OCI-LY7 (cell line): Measurements from ENCODE around the gene PSAP. TPM values are rescaled to one million over a fixed set of nuclear protein-coding genes. Genes with fewer than 3 reads are reported as not detected.

Experiments used
- BruUV-seq: library from RNA; stranded (reverse); fragments of 400-500 nt; replicated peaks from 2 replicates; lab custom pipeline; 2021; lab: Mats Ljungman, UMichigan
- CTCF ChIA-PET: fragments of 300-600 bp; sonication (Branson Sonifier 250); formaldehyde crosslinking; loops from one replicate; lab custom pipeline; 2022; ENCODE audit warnings: antibody characterized with exemption; ENCODE audit not compliant: unreplicated experiment; lab: Charles Lee
- POLR2A ChIA-PET: fragments of 300-600 bp; sonication (Branson Sonifier 250); formaldehyde crosslinking; loops from one replicate; lab custom pipeline; 2022; ENCODE audit warnings: antibody characterized with exemption; lab: Charles Lee
- DNase-seq: peaks from one replicate; pipeline ENCODE4 v3.0.0-alpha.2; 2015; ENCODE audit warnings: low spot score
- H2AFZ ChIP-seq: fragments of 200-600 bp; sonication (generic), shearing (Covaris generic); 2 replicates; pipeline ENCODE4 v1.6.1; 2014; ENCODE audit warnings: mild to moderate bottlenecking, antibody characterized with exemption, low read length, moderate library complexity
- H3K27ac ChIP-seq: fragments of 200-600 bp; sonication (generic); 2 replicates; pipeline ENCODE4 v1.5.1; 2014; ENCODE audit warnings: mixed run types, low read depth, mild to moderate bottlenecking, moderate library complexity, low read length, inconsistent platforms; ENCODE audit not compliant: poor library complexity, severe bottlenecking
- H3K36me3 ChIP-seq: fragments of 200-600 bp; sonication (generic); 2 replicates; pipeline ENCODE4 v1.6.1; 2014; ENCODE audit warnings: mild to moderate bottlenecking, antibody characterized with exemption, low read length, moderate library complexity, mixed read lengths; ENCODE audit not compliant: insufficient read depth
- H3K4me1 ChIP-seq: fragments of 200-600 bp; sonication (generic); 2 replicates; pipeline ENCODE4 v1.5.1; 2014; ENCODE audit warnings: mild to moderate bottlenecking, low read length; ENCODE audit not compliant: insufficient read depth, poor library complexity, severe bottlenecking
- H3K4me2 ChIP-seq: fragments of 200-600 bp; sonication (generic); 2 replicates; pipeline ENCODE4 v1.6.1; 2014; ENCODE audit warnings: mild to moderate bottlenecking, low read length
- H3K4me3 ChIP-seq: fragments of 200-600 bp; sonication (generic); 2 replicates; pipeline ENCODE4 v1.5.1; 2014; ENCODE audit warnings: mild to moderate bottlenecking, low read depth, low read length; ENCODE audit not compliant: poor library complexity, severe bottlenecking
- H3K79me2 ChIP-seq: fragments of 200-600 bp; sonication (generic); 2 replicates; pipeline ENCODE4 v1.6.1; 2016; ENCODE audit warnings: low read depth, mild to moderate bottlenecking, low read length, moderate library complexity, mixed read lengths; ENCODE audit not compliant: insufficient read depth
- H3K9me2 ChIP-seq: fragments of 200-600 bp; sonication (generic); 2 replicates; pipeline ENCODE4 v1.6.1; 2016; ENCODE audit warnings: mild to moderate bottlenecking, low read length, mixed read lengths; ENCODE audit not compliant: insufficient read depth
- H3K9me3 ChIP-seq: fragments of 200-600 bp; sonication (generic); 2 replicates; pipeline ENCODE4 v1.6.1; 2014; ENCODE audit warnings: mild to moderate bottlenecking, mixed run types, low read length, mixed read lengths
- H4K20me1 ChIP-seq: fragments of 200-600 bp; sonication (generic); 2 replicates; pipeline ENCODE4 v1.6.1; 2014; ENCODE audit warnings: mild to moderate bottlenecking, antibody characterized with exemption, low read length, moderate library complexity, mixed read lengths; ENCODE audit not compliant: insufficient read depth
- EZH2phosphoT487 ChIP-seq: fragments of 200-600 bp; sonication (generic); IDR thresholded peaks from 2 replicates; pipeline ENCODE4 v1.6.1; 2018; ENCODE audit warnings: low read depth, borderline replicate concordance, mild to moderate bottlenecking, mixed run types, antibody characterized with exemption, low read length, moderate library complexity, mixed read lengths
- intact Hi-C: fragments of 100-400 bp; cut with micrococcal nuclease; formaldehyde crosslinking; loops from one replicate; pipeline ENCODE4 v1.10.0; 2022; ENCODE audit not compliant: unreplicated experiment
- total RNA-seq, 2 experiments: library from RNA; depleted of rRNA in 1 of 2; stranded (reverse); fragments of >200 nt in 1 of 2; shearing (Covaris generic) in 1 of 2; gene quantifications; 2 replicates each; pipeline ENCODE4 v1.2.3, GENCODE V29; 2014 to 2022
- TF ChIP-seq, protein P1 (sequence below): fragments of 200-600 bp; sonication (generic); conservative IDR thresholded peaks from 2 replicates; pipeline ENCODE4 v1.5.1; 2014; ENCODE audit warnings: mild to moderate bottlenecking, antibody characterized with exemption, low read length, moderate library complexity, mixed read lengths

Gene PSAP
- total RNA-seq, 2 experiments from 2014 or later = 163 to 200 TPM

DNA sequence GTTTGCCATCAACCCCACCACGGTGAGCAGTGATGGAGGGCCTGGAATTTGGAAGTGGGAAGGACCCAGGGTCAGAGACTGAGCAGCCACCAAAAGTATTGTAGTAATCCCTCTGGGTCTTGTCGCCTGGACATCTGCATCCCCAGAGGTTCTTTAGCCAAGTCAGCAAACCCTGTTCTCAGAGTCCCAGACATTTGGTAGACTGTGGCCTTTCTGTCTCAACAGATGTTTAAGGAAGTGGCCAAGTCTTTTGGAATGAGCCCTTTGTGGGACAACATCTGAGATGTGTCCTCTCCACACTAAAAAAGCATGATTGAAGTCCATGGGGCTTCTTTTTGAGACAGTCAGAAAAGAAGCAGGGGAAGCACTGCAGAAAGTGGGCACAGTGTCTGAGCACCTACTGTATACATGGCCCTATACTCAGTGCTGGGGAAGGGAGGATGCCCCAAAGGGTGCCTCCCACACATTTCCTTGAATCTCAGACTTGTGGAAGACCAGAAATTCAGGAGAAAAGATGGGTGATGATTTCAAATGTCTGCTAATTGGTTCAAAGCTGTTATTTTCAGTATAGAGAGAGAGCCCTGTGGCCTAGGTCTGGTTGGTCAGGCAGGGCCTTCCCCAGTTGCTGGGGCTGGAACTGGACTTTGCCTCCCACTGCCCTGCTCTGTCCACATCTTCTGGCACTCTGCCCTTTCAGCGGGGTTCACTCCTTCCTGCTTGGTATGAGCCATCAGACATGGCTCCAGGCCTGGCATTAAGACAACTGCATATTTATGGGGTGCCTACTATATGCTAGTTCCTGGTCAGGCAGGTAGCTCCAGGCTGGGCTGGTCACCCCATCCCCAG lies 51.2 kb downstream of the PSAP start:
- ChIA-PET POLR2A (no interaction called here), CTCF (no interaction called here)
- peaks cover 30% of the 10 kb centered on the region for H3K4me1 ChIP-seq
- H4K20me1 ChIP-seq = no peaks in the 10 kb centered on the region
- no peaks in the 10 kb centered on the region for H3K9me2 ChIP-seq
- H3K4me3 ChIP-seq = no peak overlapping the region
- no TSS peak for BruUV-seq
- no peaks in the 10 kb centered on the region for H3K79me2 ChIP-seq
- no peaks in the 10 kb centered on the region for H3K36me3 ChIP-seq
- intact Hi-C loops = loop anchor here (10.0 kb wide), 1 partner anchor 415 kb away; no protein-coding TSS in a partner anchor
- H3K9me3 ChIP-seq = no peaks in the 10 kb centered on the region
- no peak overlapping the region for H3K4me2 ChIP-seq
- no peak overlapping the region for H2AFZ ChIP-seq
- no peak for DNase-seq
- TF ChIP-seq, protein P1, sequence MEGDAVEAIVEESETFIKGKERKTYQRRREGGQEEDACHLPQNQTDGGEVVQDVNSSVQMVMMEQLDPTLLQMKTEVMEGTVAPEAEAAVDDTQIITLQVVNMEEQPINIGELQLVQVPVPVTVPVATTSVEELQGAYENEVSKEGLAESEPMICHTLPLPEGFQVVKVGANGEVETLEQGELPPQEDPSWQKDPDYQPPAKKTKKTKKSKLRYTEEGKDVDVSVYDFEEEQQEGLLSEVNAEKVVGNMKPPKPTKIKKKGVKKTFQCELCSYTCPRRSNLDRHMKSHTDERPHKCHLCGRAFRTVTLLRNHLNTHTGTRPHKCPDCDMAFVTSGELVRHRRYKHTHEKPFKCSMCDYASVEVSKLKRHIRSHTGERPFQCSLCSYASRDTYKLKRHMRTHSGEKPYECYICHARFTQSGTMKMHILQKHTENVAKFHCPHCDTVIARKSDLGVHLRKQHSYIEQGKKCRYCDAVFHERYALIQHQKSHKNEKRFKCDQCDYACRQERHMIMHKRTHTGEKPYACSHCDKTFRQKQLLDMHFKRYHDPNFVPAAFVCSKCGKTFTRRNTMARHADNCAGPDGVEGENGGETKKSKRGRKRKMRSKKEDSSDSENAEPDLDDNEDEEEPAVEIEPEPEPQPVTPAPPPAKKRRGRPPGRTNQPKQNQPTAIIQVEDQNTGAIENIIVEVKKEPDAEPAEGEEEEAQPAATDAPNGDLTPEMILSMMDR = no peak
- no peak for TF ChIP-seq EZH2phosphoT487
- no peak overlapping the region for H3K27ac ChIP-seq

DNA sequence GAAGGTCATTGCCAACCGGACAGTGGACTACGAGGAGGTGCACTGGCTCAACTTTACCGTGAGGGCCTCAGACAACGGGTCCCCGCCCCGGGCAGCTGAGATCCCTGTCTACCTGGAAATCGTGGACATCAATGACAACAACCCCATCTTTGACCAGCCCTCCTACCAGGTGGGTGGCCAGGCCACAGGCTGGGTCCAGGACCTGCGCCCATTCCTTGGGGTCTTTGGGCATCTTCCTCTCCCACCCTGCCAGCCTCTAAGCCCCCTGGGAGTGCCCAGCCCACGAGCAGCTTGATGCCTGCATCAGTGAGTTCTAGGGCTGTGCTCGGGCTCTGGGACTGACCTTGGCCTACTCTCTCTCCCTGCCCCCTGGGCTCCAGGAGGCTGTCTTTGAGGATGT lies 51.9 kb downstream of the PSAP start:
- no TSS peak for BruUV-seq
- CTCF ChIA-PET = no interaction called here
- Histone ChIP-seq H3K4me2 (no peak overlapping the region), H3K9me2 (no peaks in the 10 kb centered on the region), H4K20me1 (no peaks in the 10 kb centered on the region), H3K9me3 (no peaks in the 10 kb centered on the region), H3K4me1 (peaks cover 30% of the 10 kb centered on the region), H3K36me3 (no peaks in the 10 kb centered on the region), H3K27ac (no peak overlapping the region), H3K79me2 (no peaks in the 10 kb centered on the region), H3K4me3 (no peak overlapping the region), H2AFZ (no peak overlapping the region)
- TF ChIP-seq, protein P1 = no peak
- no peak for TF ChIP-seq EZH2phosphoT487
- POLR2A ChIA-PET = interaction anchor here (1.5 kb wide), 1 partner anchor 25 kb away, joined by 3 read pairs; no protein-coding TSS in a partner anchor
- intact Hi-C loops = no loop called here
- no peak for DNase-seq

DNA sequence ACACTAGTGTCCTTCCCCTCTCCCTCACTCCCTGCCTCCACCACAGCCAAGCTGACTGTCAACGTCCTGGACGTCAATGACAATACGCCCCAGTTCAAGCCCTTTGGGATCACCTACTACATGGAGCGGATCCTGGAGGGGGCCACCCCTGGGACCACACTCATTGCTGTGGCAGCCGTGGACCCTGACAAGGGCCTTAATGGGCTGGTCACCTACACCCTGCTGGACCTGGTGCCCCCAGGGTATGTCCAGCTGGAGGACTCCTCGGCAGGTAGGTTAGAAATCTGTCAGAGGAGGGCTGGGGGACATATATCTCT lies 52.8 kb downstream of the PSAP start:
- H3K4me3 ChIP-seq = no peak overlapping the region

More for the DNA sequence above, 52.8 kb downstream of the PSAP start:
- no peaks in the 10 kb centered on the region for H3K9me3 ChIP-seq
- H3K4me1 ChIP-seq = peaks cover 30% of the 10 kb centered on the region
- intact Hi-C loops = no loop called here
- POLR2A ChIA-PET = interaction anchor here (1.5 to 1.6 kb wide), 2 partner anchors 12 to 24 kb away, joined by 3 to 4 read pairs; no protein-coding TSS in a partner anchor
- H3K27ac ChIP-seq = no peak overlapping the region
- no peak overlapping the region for H2AFZ ChIP-seq
- H3K4me2 ChIP-seq = no peak overlapping the region
- no peaks in the 10 kb centered on the region for H3K9me2 ChIP-seq
- DNase-seq = no peak
- no peaks in the 10 kb centered on the region for H4K20me1 ChIP-seq
- no TSS peak for BruUV-seq
- CTCF ChIA-PET = no interaction called here
- no peaks in the 10 kb centered on the region for H3K79me2 ChIP-seq
- no peak for TF ChIP-seq EZH2phosphoT487
- TF ChIP-seq, protein P1 = no peak
- H3K36me3 ChIP-seq = no peaks in the 10 kb centered on the region
